Measurements from ENCODE around the gene MROH8. TPM values are rescaled to one million over a fixed set of nuclear protein-coding genes. Genes with fewer than 3 reads are reported as not detected.
"Not testable (repeated sequence)": the region's sequence is repeated elsewhere in the genome, so short reads cannot be mapped to it uniquely, and the experiment has no call there.

Gene MROH8
- polyA plus RNA-seq, 3 donors, result 6.9 to 7.9 (median 6.9) TPM

DNA sequence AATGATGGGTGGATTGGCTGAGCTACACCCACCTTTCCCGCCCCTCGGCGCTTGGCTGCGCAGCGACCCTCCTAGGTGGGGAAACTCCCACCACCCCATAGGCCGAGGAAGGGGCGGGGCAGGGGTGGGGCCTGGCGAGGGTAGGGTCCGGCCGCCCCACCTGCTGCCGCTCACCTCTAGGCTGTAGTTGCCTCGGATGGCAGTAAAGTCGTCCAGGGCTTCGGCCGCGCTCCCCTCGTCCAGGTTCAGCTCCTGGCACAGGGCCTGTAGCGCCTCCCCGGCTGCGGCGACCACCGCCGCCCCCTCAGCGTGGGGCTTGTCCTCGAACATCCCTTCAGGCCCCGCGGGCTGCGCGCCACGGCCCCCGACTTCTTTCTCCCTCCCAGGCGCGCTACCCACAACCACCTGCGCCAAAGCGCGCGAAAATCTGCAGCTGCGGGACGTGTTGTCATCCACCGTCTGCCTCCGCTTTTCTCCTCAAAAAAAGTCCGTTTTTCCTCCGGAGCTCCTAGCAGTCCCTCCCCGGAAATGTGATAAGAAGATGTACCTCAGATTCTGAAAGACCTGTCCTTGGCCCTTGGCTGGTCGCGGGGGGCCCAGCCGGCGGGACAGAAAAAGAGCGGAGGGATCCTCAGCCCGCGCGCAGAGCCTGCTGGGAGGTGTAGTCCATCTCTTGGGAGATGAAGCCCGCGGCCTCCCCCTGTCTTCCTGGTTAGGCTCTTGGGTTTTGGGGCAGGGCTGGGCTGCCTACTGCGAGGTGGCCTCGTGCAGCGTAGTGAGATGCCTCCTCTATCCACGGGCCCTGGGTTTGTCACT, 83.5 kb downstream of the MROH8 start, which contains the start of gene RBL1:
Gene RBL1, minus strand, starts transcription at position 399 of the 816 bp plus-strand sequence. Its CDS starts 69 bp downstream, at position 330.
- peak; percentile 80 to 89 (median 85) for DNase-seq (ENCODE audit: low read depth in 3 of 3, low spot score in 2 of 3)

DNA sequence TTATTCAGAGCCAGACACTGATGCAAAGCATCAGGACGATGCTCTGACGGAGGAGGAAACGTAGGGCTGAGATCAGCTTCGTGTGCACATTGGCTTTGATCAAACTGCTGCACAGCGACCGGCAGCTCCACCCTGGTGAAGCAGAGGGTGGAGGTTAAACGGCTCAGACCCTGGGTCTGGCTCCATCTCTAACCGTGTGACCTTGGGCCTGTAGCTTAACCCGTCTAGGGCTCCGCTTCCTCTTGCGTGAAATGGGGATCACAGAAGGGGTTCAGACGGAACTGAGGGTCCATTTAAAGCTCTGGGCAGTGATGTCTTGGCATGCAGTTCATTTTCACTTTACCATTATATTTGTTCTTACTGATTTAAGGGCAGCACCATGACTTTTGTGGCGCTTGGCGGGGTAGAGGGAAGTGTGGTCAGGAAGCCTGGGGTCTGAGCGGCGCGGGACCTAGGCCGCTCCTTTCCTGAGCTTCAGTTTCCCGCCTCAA, 84.2 kb downstream of the MROH8 start:
- DNase-seq (ENCODE audit: low read depth in 3 of 3, low spot score in 2 of 3), result peak in 1 of 3 donors; percentile 6

DNA sequence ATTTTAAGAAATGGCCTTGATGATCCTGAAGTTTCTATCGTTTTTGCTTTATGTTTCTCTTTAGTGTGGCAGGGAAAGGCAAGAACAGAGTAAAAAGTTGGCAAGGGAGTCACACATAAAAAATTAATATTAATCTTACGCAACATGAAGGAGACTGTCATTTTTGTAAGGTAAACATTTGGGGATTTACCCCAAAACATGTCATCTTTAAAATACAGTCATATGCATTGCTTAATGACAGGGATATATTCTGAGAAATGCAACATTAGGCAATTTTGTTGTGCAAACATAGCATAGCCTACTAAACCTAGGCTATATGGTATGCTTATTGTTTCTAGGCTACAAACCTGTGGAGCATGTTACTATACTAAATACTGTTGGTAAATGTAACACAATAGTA, 88.9 kb downstream of the MROH8 start:
- no peak for DNase-seq (ENCODE audit: low read depth in 3 of 3, low spot score in 2 of 3)

DNA sequence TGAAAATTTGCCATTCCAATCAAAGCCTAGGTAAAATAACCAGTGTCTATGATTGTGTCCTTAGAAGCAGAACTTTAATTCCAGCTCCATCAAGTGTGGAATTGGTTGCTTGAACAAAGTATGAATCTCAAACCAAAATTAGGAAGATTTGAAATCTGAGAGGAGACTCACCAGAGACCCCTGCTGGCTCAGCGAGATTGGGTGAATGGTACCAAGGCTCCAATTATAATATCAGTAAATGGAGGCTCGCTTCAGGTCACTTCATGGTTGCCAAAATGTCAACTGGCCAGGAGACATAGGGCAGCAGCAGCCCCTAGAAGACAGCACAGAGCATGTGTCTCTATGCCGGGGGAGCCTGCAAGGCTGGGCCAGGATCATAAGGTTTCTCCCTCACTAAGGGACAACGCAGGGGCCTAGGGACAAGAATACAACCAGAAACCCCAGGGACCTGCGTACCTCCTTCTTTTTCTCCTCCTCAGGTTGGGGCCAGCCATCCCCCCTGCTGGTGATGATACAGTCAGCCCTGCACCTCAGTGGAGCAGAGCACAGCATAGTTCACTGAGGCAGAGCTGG, 97.5 kb downstream of the MROH8 start:
- DNase-seq (ENCODE audit: low read depth in 3 of 3, low spot score in 2 of 3), result no peak

DNA sequence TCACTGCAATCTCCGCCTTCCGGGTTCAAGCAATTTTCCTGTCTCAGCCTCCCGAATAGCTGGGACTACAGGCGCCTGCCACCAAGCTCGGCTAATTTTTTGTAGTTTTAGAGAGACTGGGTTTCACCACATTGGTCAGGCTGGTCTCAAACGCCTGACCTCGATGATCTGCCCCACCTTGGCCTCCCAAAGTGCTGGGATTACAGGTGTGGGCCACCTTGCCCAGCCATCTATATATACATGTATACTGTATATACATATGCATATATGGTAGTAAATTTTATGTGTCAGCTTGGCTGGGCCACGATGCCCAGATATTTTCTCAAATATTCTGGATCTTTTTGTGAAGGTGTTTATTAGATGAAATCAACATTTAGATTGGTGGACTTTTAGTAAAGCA, 102.3 kb downstream of the MROH8 start:
- no peak for DNase-seq (ENCODE audit: low read depth in 3 of 3, low spot score in 2 of 3)

DNA sequence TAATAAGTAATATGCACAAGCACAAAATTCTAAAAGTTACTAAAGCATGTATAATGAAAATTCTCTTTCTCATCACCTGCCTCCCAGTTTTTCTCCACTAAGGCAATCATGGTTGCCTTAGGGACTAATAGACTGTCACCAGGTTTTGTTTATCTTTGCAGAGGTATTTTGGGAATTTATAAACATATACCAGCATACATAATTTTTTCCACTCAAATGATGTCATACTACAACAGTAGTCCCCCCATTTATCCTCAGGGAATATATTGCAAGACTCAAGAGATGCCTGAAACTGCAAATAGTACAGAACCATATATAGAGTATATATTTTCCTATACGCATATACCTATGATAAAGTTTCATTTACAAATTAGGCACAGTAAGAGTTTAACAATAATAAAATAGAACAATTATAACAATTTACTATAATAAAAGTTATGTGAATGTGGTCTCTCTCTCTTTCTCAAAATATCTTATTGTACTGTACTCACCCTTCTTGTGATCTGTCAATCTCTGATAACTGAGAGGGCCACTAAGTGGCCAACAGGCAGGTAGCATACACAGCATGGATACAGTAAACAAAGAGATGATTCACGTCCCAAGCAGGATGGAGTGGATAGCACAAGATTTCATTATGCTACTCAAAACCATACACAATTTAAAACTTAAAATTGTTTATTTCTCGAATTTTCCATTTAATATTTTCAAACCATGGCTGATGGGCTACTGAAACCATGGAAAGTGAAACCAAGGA, 103.2 kb downstream of the MROH8 start:
- DNase-seq (ENCODE audit: low read depth in 3 of 3, low spot score in 2 of 3), result no peak

DNA sequence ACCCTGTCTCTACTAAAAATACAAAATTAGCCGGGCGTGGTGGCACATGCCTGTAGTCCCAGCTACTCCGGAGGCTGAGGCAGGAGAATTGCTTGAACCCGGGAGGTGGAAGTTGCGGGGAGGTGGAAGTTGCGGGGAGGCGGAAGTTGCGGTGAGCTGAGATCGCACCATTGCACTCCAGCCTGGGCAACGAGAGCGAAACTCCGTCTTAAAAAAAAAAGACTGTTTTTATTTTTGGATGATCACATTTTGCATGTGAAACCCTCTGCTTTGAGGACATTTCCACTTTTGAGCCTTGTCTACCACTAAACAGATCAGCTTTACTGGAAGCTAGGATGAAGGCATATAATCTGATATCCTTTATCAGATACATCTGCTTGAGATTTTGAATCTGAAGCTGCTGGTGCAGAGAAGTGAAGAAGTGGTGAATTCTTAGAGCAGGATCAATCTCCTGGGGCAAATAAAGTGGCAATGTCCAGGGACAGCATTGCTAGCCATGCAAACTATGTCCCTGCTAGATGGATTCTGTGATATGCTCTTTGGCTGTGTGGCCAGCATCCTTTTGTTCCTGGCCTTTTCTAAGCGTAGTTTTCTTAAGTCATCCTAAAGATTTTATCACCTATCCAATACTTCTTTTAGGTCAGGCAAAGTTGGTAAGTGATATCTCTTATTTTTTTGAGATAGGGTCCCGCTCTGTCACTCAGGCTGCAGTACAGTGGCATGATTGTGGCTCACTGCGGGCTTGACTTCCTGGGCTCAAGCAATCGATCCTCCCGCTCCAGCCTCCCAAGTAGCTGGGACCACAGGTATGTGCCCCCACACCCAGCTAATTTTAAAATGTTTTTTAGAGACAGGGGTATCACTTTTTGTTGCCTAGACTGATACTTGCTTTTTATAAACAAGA, 106.8 kb downstream of the MROH8 start:
- DNase-seq (ENCODE audit: low read depth in 3 of 3, low spot score in 2 of 3), result no peak

DNA sequence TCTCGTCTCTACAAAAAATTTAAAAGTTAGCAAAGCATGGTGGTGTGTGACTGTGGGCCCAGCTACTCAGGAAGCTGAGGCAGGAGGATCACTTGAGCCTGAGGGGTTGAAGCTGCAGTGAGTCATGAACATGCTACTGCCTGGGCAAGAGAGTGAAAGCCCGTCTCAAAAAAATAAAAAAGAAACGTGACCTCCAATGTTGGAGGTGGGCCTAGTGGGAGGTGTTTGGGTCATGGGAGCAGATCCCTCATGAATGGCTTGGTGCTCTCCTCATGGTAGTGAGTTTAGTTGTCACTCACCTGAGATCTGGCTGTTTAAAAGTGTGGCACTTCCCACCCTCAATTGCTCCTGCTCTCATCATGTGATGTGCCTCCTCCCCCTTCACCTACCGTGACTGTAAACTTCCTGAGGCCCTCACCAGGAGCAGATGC, 107.9 kb downstream of the MROH8 start:
- DNase-seq (ENCODE audit: low read depth in 3 of 3, low spot score in 2 of 3), result no peak

DNA sequence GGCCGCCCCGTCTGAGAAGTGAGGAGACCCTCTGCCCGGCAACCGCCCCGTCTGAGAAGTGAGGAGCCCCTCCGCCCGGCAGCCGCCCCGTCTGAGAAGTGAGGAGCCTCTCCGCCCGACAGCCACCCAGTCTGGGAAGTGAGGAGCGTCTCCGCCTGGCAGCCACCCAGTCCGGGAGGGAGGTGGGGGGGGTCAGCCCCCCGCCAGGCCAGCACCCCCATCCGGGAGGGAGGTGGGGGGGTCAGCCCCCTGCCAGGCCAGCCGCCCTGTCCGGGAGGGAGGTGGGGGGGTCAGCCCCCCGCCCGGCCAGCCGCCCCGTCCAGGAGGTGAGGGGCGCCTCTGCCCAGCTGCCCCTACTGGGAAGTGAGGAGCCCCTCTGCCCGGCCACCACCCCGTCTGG, 109.8 kb downstream of the MROH8 start:
- not testable (repeated sequence) for DNase-seq (ENCODE audit: low read depth in 3 of 3, low spot score in 2 of 3)

DNA sequence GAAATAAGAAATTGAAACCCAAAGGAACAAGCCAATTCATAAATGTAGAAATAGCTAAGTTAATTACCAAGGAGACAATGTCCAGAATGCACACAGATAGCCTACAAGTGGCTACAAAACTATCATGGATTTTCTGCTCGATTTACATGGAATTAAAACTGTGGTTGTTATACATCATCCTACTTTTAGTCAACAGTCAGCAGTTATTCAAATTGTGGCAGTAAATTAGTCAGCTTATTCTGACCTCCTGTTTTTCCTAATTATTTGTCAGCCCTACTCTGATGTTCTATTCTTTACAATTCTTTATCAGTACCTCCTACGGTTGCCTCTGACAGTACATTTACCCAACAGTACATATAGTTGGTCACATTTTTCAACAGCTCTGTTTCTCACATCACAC, 113.2 kb downstream of the MROH8 start:
- no peak for DNase-seq (ENCODE audit: low read depth in 3 of 3, low spot score in 2 of 3)

DNA sequence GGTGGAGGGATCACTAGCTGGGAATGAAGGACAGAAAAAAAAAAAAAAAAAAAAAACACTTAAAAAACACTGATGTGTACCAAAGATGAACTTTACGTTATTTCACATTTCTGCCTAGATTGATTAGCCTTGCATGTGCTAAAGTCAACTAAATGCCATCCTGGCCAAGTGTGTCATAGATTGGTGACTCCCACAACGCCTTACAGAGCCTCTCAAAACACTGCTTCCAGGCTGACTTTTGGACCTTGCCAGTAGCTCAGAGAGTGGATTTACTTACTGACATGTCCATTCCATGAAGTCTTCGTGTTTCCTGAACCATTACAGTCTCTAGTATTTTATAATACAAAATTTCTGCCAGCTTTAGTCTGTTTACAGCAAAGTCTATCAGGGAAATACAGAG, 124.1 kb downstream of the MROH8 start:
- DNase-seq (ENCODE audit: low read depth in 3 of 3, low spot score in 2 of 3), result no peak

DNA sequence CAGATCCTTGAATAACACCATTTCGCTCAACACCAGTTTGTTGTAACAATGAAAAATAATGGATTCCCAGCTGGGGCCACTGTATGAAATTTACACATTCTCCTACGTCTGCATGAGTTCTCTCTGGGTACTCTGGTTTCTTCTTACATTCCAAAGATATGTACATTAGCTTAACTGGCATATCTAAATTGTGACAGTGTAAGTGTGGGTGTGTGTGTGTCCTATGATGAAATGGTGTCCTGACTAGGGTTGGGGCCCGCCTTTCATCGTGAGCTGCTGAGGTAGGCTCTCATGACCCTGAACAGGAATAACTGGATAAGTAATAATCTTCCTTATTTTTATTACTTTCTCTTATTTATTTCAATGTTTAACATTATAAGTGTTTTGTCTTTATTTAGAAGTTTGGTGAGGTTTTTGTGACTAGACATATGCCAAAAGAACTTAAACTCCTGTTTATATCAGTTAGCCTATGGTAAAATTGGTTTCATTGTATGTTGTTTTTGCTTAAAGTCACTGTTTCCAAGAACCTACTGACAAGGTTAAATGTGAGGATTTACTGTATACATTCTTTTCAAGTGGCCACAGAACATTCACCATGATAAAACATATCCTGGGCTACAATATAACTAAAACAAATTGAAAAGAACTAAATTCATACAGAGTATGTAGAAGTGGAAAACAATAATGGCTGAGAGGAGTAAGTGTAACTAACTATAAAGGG, 126.0 kb downstream of the MROH8 start:
- DNase-seq (ENCODE audit: low read depth in 3 of 3, low spot score in 2 of 3), result no peak

Other genes with a start within 250 kb of the MROH8 start
- 10 to 100 TPM; 24.7 to 29.8 (median 26.7) TPM for gene SAMHD1, start 227.8 kb downstream of the MROH8 start, polyA plus RNA-seq (ENCODE audit: insufficient read length in 3 of 3)
- 10 to 100 TPM; 10.3 to 14.0 (median 12.4) TPM for gene RBL1, start 83.6 kb downstream of the MROH8 start, polyA plus RNA-seq (ENCODE audit: insufficient read length in 3 of 3)
- 100 to 1,000 TPM; 322 to 332 (median 332) TPM for gene RPN2, start 218 bp downstream of the MROH8 start, polyA plus RNA-seq (ENCODE audit: insufficient read length in 3 of 3)
- gene GHRH, start 82.3 kb upstream of the MROH8 start, polyA plus RNA-seq (ENCODE audit: insufficient read length in 3 of 3), result not detected
- gene MANBAL, start 110.1 kb upstream of the MROH8 start, polyA plus RNA-seq (ENCODE audit: insufficient read length in 3 of 3), result 10 to 100 TPM; 66.5 to 87.8 (median 75.0) TPM
- gene SRC, start 166.6 kb upstream of the MROH8 start, polyA plus RNA-seq (ENCODE audit: insufficient read length in 3 of 3), result 10 to 100 TPM; 43.5 to 58.9 (median 48.1) TPM